Neural progenitor cell (in vitro differentiated cells): ENCODE data around the gene ANAPC4. TPM values are rescaled to one million over a fixed set of nuclear protein-coding genes. Genes with fewer than 3 reads are reported as not detected.

Experiments
- DNase-seq: peaks from one replicate; pipeline ENCODE4 v3.0.0-alpha.2; 2016; ENCODE audit warnings: low spot score
- H2AFZ ChIP-seq: fragments of 200-600 bp; sonication (generic); replicated peaks from 2 replicates; pipeline ENCODE4 v1.6.1; 2016; ENCODE audit warnings: antibody characterized with exemption
- H3F3A ChIP-seq: fragments of 200-600 bp; sonication (generic); 2 replicates; pipeline ENCODE4 v1.6.1; 2016; ENCODE audit warnings: antibody characterized with exemption, low read depth
- H3K27ac ChIP-seq: fragments of 200-600 bp; sonication (generic); 2 replicates; pipeline ENCODE4 v1.5.1; 2016; ENCODE audit warnings: mild to moderate bottlenecking
- H3K27me3 ChIP-seq: fragments of 200-600 bp; sonication (generic); 2 replicates; pipeline ENCODE4 v1.6.1; 2016; ENCODE audit warnings: mild to moderate bottlenecking, moderate library complexity
- H3K36me3 ChIP-seq: fragments of 200-600 bp; sonication (generic); 2 replicates; pipeline ENCODE4 v1.5.1; 2016
- H3K4me1 ChIP-seq: fragments of 200-600 bp; sonication (generic); 2 replicates; pipeline ENCODE4 v1.6.1; 2016; ENCODE audit warnings: mixed run types
- H3K4me2 ChIP-seq: fragments of 200-600 bp; sonication (generic); 2 replicates; pipeline ENCODE4 v1.6.1; 2016
- H3K4me3 ChIP-seq: fragments of 200-600 bp; sonication (generic); 2 replicates; pipeline ENCODE4 v1.5.1; 2016
- H3K79me2 ChIP-seq: fragments of 200-600 bp; sonication (generic); 2 replicates; pipeline ENCODE4 v1.6.1; 2016; ENCODE audit warnings: low read depth
- H3K9ac ChIP-seq: fragments of 200-600 bp; sonication (generic); 2 replicates; pipeline ENCODE4 v1.6.1; 2016
- H3K9me3 ChIP-seq: fragments of 200-600 bp; sonication (generic); 2 replicates; pipeline ENCODE4 v1.5.1; 2016; ENCODE audit warnings: low read depth
- H4K20me1 ChIP-seq: fragments of 200-600 bp; sonication (generic); 2 replicates; pipeline ENCODE4 v1.6.1; 2016; ENCODE audit warnings: low read depth
- H3K27ac Mint-ChIP-seq: 3 replicates; pipeline ENCODE4 v1.8.0; 2021; ENCODE audit warnings: mixed read lengths
- H3K27me3 Mint-ChIP-seq: 2 replicates; pipeline ENCODE4 v1.8.0; 2022; ENCODE audit warnings: low read depth, mild to moderate bottlenecking, inconsistent platforms, moderate library complexity, mixed read lengths; ENCODE audit not compliant: insufficient read depth
- H3K36me3 Mint-ChIP-seq: 3 replicates; pipeline ENCODE4 v1.8.0; 2021; ENCODE audit warnings: mixed read lengths
- H3K4me1 Mint-ChIP-seq: 3 replicates; pipeline ENCODE4 v1.8.0; 2021; ENCODE audit warnings: mixed read lengths
- H3K4me3 Mint-ChIP-seq: 3 replicates; pipeline ENCODE4 v1.8.0; 2021; ENCODE audit warnings: mild to moderate bottlenecking, moderate library complexity, mixed read lengths
- H3K9me3 Mint-ChIP-seq: 3 replicates; pipeline ENCODE4 v1.8.0; 2020; ENCODE audit warnings: mixed read lengths
- EZH2 ChIP-seq: fragments of 200-600 bp; sonication (generic); IDR thresholded peaks from 2 replicates; pipeline ENCODE4 v1.6.1; 2017; ENCODE audit warnings: antibody characterized with exemption, mild to moderate bottlenecking, moderate library complexity
- EZH2phosphoT487 ChIP-seq: fragments of 200-600 bp; sonication (generic); IDR thresholded peaks from 2 replicates; pipeline ENCODE4 v1.6.1; 2017; ENCODE audit warnings: antibody characterized with exemption
- total RNA-seq: library from RNA; depleted of rRNA; stranded (reverse); fragments of >200 nt; gene quantifications from 2 replicates; pipeline ENCODE4 v1.2.3, GENCODE V29; 2015; ENCODE audit warnings: low replicate concordance
- TF ChIP-seq, protein P1 (sequence below): fragments of 200-600 bp; sonication (generic); IDR thresholded peaks from 2 replicates; pipeline ENCODE4 v1.5.1; 2017; ENCODE audit warnings: antibody characterized with exemption, mild to moderate bottlenecking

ANAPC4 gene
- total RNA-seq, 1 donor from 2014 or later, result 55.1 TPM

DNA sequence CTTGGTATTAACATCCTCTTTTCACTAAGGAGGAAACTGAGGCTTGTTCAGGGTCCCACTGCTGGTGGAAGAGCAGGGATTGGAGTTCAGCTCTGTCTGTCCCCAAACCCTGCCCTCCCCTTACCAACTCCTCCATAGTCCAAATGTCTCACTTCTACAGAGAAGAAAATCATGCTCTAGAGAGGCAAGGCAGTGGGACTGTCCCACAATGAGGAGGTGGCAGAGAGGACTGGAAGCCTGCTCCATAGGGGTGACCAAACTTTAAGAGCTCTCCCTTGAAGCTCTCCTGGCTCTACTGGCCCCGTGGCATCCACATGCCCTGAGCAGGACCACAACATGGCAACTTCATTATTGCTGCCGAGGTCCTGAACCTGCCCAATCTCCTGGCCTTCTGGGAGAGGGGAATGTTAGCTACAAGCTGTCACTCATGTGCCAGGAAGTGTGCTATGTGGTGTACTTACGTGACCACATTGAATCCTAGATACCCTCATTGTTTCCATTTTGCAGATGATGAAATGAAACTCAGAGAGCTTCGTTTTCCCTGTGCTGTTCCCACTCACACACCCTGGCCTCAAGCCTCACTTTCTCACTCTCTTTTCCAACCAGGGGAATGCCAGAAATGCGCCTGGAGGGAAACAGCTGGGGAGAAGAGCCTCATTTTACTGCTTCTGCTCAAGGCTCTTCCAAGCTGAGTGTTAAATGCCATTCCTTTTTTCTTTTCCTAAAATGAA is 71.5 kb downstream of the ANAPC4 start:
- no peaks in the 10 kb centered on the region for H3K27me3 ChIP-seq
- H3K9me3 ChIP-seq, result no peaks in the 10 kb centered on the region
- Mint-ChIP-seq H3K4me1 (no peaks in the 10 kb centered on the region), H3K27ac (no peak overlapping the region), H3K4me3 (no peak overlapping the region), H3K27me3 (peaks cover 2% of the 10 kb centered on the region), H3K36me3 (no peaks in the 10 kb centered on the region), H3K9me3 (no peaks in the 10 kb centered on the region)
- no peaks in the 10 kb centered on the region for H3K79me2 ChIP-seq
- no peak overlapping the region for H3K27ac ChIP-seq
- H3K36me3 ChIP-seq, result no peaks in the 10 kb centered on the region
- peak; percentile 13 for DNase-seq
- H3K4me2 ChIP-seq, result no peak overlapping the region
- H3K4me1 ChIP-seq, result peaks cover 6% of the 10 kb centered on the region
- H4K20me1 ChIP-seq, result no peaks in the 10 kb centered on the region
- TF ChIP-seq EZH2 (no peak), EZH2phosphoT487 (no peak)
- TF ChIP-seq, protein P1, sequence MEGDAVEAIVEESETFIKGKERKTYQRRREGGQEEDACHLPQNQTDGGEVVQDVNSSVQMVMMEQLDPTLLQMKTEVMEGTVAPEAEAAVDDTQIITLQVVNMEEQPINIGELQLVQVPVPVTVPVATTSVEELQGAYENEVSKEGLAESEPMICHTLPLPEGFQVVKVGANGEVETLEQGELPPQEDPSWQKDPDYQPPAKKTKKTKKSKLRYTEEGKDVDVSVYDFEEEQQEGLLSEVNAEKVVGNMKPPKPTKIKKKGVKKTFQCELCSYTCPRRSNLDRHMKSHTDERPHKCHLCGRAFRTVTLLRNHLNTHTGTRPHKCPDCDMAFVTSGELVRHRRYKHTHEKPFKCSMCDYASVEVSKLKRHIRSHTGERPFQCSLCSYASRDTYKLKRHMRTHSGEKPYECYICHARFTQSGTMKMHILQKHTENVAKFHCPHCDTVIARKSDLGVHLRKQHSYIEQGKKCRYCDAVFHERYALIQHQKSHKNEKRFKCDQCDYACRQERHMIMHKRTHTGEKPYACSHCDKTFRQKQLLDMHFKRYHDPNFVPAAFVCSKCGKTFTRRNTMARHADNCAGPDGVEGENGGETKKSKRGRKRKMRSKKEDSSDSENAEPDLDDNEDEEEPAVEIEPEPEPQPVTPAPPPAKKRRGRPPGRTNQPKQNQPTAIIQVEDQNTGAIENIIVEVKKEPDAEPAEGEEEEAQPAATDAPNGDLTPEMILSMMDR, result no peak
- H2AFZ ChIP-seq, result no peak overlapping the region
- H3F3A ChIP-seq, result no peaks in the 10 kb centered on the region
- no peak overlapping the region for H3K4me3 ChIP-seq
- no peak overlapping the region for H3K9ac ChIP-seq

DNA sequence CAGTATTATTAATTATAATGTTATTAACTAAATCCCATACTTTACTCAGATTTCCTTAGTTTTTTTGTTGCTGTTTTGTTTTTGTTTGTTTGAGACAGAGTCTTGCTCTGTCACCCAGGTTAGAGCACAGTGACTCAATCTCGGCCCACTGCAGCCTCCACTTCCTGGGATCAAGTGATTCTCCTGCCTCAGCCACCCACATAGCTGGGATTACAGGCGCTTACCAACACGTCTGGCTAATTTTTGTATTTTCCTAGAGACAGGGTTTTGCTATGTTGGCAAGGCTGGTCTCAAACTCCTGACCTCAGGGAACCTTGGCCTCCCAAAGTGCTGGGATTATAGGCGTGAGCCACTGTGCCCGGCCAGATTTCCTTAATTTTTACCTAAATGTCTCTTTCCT is 72.2 kb downstream of the ANAPC4 start:
- peaks cover 6% of the 10 kb centered on the region for H3K4me1 ChIP-seq
- H4K20me1 ChIP-seq, result no peaks in the 10 kb centered on the region
- Mint-ChIP-seq H3K9me3 (no peaks in the 10 kb centered on the region), H3K27me3 (peaks cover 2% of the 10 kb centered on the region), H3K4me1 (no peaks in the 10 kb centered on the region), H3K4me3 (no peak overlapping the region), H3K27ac (no peak overlapping the region), H3K36me3 (no peaks in the 10 kb centered on the region)
- no peaks in the 10 kb centered on the region for H3K9me3 ChIP-seq
- H3K79me2 ChIP-seq, result no peaks in the 10 kb centered on the region
- DNase-seq, result no peak
- no peak overlapping the region for H3K9ac ChIP-seq
- H3K36me3 ChIP-seq, result no peaks in the 10 kb centered on the region
- no peaks in the 10 kb centered on the region for H3K27me3 ChIP-seq
- no peak for TF ChIP-seq EZH2
- TF ChIP-seq EZH2phosphoT487, result no peak
- TF ChIP-seq, protein P1, result no peak
- H2AFZ ChIP-seq, result no peak overlapping the region
- H3K4me2 ChIP-seq, result no peak overlapping the region
- no peak overlapping the region for H3K4me3 ChIP-seq
- no peaks in the 10 kb centered on the region for H3F3A ChIP-seq
- H3K27ac ChIP-seq, result no peak overlapping the region

DNA sequence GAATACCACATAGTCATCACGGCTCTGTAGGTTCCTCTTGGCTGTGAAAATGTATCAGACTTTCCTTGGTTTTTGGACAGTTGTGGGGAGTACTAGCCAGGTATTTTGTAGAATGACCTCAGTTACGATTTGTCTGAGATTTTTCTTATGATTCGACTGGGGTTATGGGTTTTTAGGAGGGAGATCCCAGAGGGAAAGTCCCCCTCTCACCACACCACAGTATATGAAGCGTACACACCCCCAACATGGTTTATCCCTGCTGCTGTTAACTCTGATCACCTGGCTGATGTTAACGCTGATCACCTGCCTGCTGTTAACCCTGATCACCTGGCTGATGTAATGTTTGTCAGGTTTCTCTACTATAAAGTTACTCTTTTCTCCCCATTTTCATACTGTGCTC is 72.6 kb downstream of the ANAPC4 start:
- Histone ChIP-seq H2AFZ (no peak overlapping the region), H3K4me1 (peaks cover 6% of the 10 kb centered on the region), H3K27ac (no peak overlapping the region), H3K36me3 (no peaks in the 10 kb centered on the region), H4K20me1 (no peaks in the 10 kb centered on the region), H3F3A (no peaks in the 10 kb centered on the region), H3K79me2 (no peaks in the 10 kb centered on the region), H3K9me3 (no peaks in the 10 kb centered on the region), H3K9ac (no peak overlapping the region), H3K4me3 (no peak overlapping the region), H3K4me2 (no peak overlapping the region), H3K27me3 (no peaks in the 10 kb centered on the region)
- Mint-ChIP-seq H3K4me3 (no peak overlapping the region), H3K4me1 (no peaks in the 10 kb centered on the region), H3K27me3 (peaks cover 2% of the 10 kb centered on the region), H3K9me3 (no peaks in the 10 kb centered on the region), H3K36me3 (no peaks in the 10 kb centered on the region), H3K27ac (no peak overlapping the region)
- DNase-seq, result no peak
- TF ChIP-seq EZH2phosphoT487 (no peak), EZH2 (no peak)
- TF ChIP-seq, protein P1, result no peak
